CD4-positive, alpha-beta T cell treated with Interleukin-15 for 4 hours (primary cell): ENCODE results near the gene NEK5.
"Not testable (repeated sequence)": the region's sequence is repeated elsewhere in the genome, so short reads cannot be mapped to it uniquely, and the experiment has no call there.

Experiments
- DNase-seq: peaks from one replicate; pipeline ENCODE4 v3.0.0-alpha.2; 2020; ENCODE audit warnings: low spot score

Gene NEK5

GRCh38 chr13:52070929-52071523, 57.8 kb downstream of the NEK5 start:
- DNase-seq = no peak

GRCh38 chr13:52067237-52067636, 61.6 kb downstream of the NEK5 start:
- no peak for DNase-seq

GRCh38 chr13:52061587-52061986, 67.3 kb downstream of the NEK5 start:
- no peak for DNase-seq

- not testable (repeated sequence) for DNase-seq
Observed at GRCh38 chr13:52061064-52061463, 67.8 kb downstream of the NEK5 start.

- DNase-seq = no peak
Observed at GRCh38 chr13:52053460-52053859, 75.4 kb downstream of the NEK5 start.

- no peak for DNase-seq
Observed at GRCh38 chr13:52051400-52051799, 77.5 kb downstream of the NEK5 start.

GRCh38 chr13:52048516-52048915, 80.4 kb downstream of the NEK5 start:
- no peak for DNase-seq

- DNase-seq = no peak
Observed at GRCh38 chr13:52047463-52047862, 81.4 kb downstream of the NEK5 start.

GRCh38 chr13:52043675-52044074, 85.2 kb downstream of the NEK5 start:
- DNase-seq = no peak

GRCh38 chr13:52036037-52036436, 92.8 kb downstream of the NEK5 start:
- DNase-seq = no peak

GRCh38 chr13:52034616-52035226, 94.2 kb downstream of the NEK5 start:
- DNase-seq = no peak

GRCh38 chr13:52033039-52033438, 95.8 kb downstream of the NEK5 start:
- DNase-seq = no peak

GRCh38 chr13:52030401-52030800, 98.5 kb downstream of the NEK5 start:
- DNase-seq = not testable (repeated sequence)

- DNase-seq = no peak
Observed at GRCh38 chr13:52029569-52029968, 99.3 kb downstream of the NEK5 start.

- no peak for DNase-seq
Observed at GRCh38 chr13:52027832-52028231, 101.0 kb downstream of the NEK5 start.

- DNase-seq = no peak
Observed at GRCh38 chr13:52026246-52026626, 102.6 kb downstream of the NEK5 start.

GRCh38 chr13:52025475-52026245, 103.2 kb downstream of the NEK5 start:
- DNase-seq = no peak

- no peak for DNase-seq
Observed at GRCh38 chr13:52024481-52024880, 104.4 kb downstream of the NEK5 start, which contains the start of gene UTP14C. Gene UTP14C (plus strand): TSS chr13:52024691. CDS start chr13:52028805, 4,114 bp downstream.

- no peak for DNase-seq
Observed at GRCh38 chr13:52022356-52022755, 106.5 kb downstream of the NEK5 start.

GRCh38 chr13:52020191-52020590, 108.7 kb downstream of the NEK5 start:
- no peak for DNase-seq

- no peak for DNase-seq
Observed at GRCh38 chr13:52016296-52016695, 112.6 kb downstream of the NEK5 start.

- DNase-seq = no peak
Observed at GRCh38 chr13:52012512-52012836, 116.4 kb downstream of the NEK5 start.
